HG02678 (cell line): ENCODE measurements around the gene SLC7A1.
A peak's percentile ranks its signal among the peaks of the same experiment; 100 is the strongest.

Source experiments
- ATAC-seq: cut with Tn5 transposase; IDR thresholded peaks from one replicate; pipeline ENCODE4 v1.9.1; 2021; ENCODE audit warnings: mild to moderate bottlenecking, moderate library complexity; ENCODE audit not compliant: unreplicated experiment

The SLC7A1 gene

DNA sequence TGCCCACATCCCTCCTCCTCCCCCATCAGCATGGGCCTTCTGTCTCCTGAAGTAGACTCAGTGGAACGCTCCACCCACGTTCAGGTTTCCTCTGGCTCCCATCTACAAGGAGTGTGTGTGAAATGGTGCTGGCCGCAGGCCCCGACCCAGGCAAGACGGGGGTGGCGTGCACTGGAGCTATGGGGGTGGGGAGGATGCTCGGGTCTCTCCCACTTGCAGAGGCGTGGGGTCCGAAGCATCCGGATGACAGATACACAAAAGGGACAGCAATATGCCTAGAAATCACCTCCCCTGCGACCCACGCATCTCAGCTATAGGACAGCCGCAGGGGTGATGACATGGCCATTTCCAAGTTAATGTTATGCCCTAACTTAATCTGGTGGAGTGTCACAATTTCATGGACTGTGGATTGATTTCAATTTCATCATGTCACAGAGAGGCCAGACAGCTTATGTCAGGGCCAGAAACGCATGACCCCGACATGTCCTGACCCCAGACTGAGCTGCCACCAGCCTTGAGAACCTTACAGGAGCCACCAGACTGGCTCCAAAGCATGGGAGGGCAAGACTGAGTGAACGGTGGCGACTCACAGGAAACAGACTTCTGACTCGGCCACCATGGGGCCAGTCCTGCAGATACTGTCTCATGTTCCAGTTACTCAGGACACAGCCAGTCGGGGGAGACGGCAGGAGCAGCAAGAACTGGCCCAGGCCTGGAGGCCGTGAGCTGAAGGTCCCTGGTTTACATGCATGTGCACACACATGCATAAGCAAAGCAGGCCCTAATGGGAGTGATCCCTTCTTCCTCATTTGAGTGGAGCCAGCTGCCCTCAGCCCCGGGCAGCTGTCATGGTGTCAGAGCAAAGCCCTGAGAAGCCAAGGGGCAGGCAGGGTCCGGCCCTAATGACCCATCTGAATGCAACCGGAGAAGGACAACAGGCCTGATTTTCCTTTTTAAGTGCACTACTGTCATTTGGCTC, 82.2 kb downstream of the SLC7A1 start:
- no peak for ATAC-seq

DNA sequence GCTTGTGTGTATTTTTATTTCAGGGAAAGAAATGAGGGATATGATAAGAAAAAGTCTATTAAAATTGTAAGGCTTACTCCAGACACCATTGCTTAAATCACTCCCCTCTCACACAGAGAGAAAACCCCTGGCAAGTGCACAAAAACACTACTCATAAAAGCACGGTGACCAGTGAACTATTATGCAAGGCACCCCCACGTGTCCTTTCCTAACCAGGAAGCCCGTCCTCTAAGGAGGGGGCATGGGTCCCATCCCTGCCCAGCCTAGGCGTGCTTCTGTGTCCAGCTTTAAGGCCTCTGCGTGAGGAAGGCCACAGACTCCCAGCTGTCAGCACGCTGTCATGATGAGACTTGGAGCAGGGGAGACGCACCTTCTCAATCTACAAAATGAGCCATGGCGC, 83.5 kb downstream of the SLC7A1 start:
- no peak for ATAC-seq

DNA sequence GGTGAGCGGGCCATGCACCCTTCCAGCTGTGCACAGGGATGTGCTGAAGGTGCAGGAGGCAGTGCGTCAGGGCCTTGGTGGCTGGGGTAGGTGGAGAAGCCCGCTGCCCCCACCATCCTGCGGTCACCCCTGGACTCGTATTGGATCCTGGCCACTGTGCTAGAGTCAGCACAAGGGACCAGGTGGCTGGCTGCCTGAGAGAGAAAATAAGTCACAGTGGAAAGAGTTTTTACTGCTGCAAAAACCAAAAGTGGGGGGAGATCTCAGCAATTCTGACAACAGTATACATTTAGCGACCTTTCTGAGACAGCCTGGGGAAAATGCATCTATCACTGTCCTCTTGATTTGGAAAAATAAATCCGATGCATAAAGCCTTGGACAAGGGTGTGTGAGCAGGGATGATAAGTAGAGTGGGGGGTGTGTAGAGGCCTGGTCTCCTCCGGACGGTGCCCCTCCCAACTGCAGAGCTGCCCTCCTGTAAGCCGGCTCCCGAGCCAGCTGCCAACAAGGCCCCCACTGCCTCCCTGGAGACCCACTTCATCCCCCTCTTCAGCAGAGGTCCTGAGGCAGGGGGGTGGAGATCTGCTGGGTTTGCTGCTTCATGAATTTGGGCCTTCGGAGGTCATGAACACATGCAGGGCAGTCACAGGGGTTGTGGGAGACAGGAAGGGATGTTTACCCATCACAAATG, 84.2 kb downstream of the SLC7A1 start:
- no peak for ATAC-seq

DNA sequence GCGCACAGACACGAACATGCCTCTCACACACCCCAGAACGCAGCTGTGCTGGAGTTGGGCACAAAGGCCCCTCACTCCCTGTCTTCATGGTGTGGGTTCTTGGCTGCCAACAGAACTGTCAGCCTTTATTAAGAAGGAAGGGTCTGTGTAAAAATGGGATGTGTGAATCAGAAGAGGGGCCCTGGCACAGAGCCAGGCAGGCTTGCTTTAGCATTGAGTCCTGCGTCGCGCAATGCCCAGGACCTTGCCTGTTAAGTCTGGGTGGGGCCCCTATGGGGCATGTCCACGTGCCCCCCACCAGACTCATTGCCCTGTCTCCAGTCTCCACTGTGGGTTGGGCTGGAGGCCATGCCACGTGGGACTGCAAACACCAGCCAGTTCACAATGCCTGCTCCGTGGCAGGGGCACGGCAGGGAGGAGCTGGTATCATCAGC, 84.8 kb downstream of the SLC7A1 start:
- ATAC-seq: no peak

DNA sequence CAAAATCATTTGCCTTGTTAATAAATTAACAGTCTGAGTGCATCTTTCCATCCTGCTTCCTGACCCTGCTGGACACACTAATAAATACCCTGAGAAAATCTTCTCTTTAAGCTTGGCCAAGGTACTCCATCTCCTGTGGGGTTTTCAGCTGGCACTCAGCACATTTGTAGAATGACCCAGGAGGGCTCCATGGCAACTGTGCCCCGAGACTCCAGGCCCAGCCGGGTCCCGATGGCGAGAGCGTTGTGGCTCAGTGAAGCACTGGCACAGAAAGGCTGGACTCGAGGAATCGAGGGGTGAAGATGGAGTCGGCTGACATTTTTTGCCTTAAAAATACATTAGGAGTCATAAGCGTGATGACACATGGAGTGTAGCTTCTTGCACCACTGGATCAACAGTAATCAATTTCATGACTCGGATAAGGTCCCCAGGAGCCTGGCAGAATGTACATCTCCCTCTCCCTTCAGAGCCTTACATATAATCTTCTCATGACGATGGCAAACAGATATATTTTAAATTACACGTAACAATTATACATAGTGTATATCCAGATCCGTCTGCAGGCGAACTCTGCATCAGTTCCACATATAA, 85.4 kb downstream of the SLC7A1 start:
- ATAC-seq: no peak

DNA sequence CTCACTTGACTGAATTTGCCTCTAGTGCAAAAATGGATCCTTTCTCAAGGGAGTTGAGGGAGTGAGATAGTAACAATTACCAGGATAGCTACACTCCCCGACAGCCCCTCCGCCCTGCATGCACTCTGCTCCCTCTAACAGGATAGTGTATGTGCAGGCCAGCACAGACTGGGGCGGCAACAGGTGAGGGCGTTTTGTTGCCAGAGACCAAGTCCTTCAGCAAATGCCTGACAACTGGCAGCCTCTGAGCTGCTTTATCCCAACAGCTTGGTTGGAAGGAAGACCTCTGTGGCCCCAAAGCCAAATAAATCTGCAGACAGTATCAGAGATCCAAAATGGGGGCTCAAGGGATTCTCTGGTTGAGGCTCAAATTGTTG, 86.6 kb downstream of the SLC7A1 start:
- no peak for ATAC-seq

DNA sequence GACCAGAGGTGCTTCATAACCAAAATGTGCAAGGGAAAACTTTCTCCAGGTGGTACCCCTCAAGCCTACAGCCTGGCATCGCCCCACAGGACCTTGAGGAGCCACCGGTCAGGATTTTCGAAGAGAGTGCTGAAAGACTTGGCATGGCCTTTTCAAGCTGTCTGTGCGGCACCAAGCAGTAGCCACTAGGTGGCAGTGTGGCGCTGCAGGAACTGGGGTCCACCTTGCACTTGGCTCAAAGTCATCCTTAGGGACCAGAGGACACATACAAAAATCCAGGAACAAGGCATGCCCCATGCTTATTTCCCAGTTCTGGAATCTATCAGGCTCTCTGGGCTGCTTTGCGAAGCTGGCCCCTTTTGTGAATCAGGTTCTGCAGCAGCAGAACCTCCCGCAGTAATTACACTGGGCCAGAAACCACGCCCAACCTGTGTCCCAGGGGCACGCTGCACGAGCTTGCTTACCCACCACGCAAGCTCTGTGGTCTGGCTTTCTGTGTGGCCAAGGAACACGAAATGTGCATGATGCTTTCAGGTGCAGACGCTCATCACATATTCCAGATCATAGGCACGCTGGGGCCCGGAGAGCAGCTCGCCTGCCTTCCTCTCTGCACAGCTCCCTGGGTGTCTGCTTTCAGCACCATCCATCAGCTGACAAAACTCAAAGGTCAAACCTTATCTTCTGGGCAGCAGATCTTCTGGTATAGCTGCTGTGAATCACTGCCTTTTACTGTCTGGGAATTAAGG, 87.2 kb downstream of the SLC7A1 start:
- peak; percentile 80 for ATAC-seq

DNA sequence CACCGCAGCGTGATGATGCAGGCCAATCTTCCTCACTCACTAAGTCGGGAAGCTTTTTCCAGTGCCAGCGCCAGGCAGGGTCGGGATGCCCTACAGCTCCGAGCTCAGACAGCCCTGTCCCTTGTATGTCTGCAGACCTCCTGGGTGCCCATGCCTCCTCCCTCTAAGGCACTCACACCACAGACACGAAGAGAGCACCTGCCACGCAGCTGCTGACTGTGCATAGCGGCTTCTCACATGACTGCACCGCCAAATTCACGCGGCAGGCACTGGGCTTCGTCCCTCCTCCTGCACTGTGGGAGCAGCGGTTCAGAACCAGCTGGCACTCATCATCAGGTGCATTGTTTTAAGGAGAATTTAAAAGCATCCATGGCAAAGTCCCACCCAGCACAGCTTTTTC, 88.1 kb downstream of the SLC7A1 start:
- no peak for ATAC-seq

DNA sequence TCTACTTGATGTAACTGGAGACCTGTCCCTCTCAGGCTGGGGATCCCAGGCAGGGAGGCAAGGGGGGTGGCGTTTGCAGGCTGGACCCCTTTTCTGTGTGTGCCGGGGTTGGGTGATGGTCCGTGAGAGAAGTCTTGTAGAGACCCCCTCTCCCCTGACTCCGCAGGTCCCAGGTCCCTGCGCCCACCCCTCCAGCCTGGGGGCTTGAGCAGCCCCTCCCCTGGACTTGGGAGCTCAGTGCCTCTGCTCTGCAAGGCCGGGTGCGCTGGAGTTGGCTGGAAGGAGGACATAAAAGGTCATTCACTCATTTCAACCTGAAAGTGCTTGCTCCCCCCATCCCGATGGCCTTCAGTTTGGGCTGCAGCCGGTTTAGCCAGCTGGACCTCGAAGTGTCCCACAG, 89.5 kb downstream of the SLC7A1 start:
- no peak for ATAC-seq

DNA sequence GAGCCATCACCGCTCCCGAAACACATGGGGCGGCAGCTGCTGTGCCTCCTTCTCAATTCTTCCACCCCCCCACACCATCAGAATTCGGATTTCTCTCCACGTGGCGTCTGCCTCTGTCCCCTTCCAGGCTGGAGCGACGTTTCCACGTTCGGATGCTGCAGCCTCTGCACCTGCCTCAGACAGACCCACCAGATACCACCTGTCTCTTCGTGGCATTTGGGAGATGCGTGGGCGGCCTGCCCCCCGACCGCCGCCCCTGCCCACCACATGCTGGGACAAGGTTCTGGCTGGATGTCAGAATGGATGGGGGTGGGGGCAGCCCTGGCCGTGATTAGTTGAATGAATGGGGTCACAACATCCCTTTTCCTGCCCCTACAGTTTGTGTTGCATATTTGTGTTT, 90.0 kb downstream of the SLC7A1 start:
- no peak for ATAC-seq

DNA sequence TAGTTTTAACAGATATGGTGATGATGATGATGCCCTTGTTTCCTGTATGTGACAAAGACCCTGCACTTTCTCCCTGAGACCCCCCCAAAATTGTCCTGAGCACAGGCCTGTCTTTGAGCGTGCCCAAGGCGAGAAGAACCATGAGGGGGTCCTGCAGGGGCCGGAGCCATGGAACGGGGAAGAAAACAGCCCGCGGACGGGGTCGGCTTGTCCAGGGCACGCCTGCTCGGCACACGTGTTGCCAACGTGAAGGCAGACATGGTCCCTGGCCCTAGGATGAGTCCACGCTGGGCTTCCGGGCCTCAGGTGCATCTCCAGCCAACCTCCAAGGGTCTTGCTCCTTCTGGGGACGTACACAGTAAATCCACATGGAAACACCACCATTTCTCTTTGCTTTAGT, 90.8 kb downstream of the SLC7A1 start:
- no peak for ATAC-seq

DNA sequence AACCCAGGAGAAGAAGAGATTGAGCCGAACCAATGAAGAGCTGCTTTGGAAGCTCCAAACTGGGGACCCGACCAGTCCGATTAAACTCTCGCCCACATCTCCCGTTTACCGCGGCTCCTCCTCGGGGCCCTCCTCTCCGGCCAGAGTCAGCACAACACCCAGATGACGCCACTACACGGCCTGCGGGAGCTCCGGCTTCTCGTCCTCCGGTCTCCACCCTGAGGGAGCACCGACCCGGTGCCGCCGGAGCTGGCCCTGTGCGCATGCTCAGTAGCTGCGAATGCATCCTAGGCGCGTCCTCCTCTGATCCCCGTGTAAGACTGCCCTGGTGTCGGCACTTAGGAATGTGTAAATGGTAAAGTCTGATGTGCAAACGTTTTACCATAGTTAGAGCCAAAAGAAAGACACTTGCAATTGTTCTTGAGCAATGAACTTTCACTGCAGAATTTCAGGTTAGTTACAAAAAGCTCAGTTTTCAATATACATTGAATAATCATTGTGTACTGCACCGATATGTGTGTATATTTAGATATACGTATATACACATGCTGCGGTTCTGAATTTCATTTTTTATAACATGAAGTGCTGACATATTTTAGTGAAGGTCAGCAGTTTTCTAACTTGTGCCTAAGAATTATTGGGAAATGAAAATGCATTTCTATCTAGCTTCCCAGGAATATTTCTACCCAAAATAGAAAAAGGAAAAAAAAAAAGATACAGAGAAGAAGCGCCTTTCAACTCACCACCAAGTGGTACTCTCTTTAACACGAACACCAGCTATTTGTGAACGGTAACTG, 92.2 kb downstream of the SLC7A1 start:
- ATAC-seq: no peak

DNA sequence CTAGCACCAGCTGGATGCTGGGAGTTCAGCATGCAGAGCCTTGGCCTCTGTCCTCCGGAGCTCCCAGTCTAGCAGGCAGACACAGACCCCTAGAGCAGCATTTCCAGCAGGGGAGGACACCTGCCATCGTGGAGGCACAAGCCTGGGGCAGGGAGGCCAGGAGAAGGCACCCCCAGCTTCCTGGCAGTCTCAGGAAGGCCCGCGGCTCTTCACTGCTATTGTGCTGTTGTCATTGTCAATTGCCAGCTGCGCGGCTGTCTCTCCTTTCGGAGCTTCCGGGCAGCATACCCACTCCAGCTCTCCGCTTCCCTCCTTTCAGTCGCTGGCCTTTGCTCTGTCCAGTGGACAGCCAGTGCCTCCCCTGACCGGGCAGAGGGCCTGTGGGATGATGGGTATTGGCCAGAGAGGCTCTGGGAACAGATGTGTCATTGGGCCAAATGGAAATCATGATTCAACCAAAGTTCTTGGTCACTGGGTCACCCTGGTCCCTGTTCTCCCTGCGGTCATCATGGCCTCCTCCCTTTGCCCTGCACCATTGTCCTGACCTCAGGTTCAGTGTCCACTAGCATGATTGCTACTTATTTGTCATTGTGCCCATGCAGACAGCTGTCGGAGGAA, 93.0 kb downstream of the SLC7A1 start:
- no peak for ATAC-seq

DNA sequence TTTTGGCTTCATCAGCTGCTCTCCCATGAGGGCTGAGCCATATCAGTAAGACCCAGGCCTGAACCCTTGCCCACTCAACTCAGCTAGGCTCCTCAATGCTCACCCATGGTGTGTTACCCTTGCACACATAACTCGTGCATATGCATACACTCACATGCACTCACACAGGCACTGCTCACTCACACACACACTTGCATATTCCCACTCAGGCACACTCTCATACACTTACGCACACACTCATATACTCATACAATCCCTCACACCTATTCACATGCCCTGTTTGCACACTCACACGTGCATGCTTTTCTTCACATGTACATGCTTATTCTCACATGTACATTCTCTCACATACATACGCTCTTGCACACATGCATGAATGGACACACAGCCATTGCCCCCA, 93.8 kb downstream of the SLC7A1 start:
- no peak for ATAC-seq

DNA sequence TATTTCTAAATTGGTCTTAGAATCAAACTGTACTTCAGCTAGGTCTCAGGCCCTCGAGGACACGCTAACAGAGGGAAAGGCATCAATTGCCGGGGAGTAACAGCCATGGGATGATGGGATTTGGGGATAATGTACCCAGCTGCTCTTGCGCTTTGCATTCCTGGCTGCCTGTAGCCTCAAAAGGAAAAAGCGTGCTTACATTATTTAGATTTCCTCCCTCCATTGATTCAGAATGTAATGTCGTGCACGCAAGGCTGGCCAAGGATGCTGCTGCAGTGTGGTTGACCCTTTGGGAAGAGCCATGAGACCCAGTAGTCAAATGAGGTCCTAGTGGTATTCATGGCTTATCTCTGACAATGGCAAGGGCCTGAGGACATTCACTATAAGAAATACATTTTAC, 95.1 kb downstream of the SLC7A1 start:
- ATAC-seq: no peak

DNA sequence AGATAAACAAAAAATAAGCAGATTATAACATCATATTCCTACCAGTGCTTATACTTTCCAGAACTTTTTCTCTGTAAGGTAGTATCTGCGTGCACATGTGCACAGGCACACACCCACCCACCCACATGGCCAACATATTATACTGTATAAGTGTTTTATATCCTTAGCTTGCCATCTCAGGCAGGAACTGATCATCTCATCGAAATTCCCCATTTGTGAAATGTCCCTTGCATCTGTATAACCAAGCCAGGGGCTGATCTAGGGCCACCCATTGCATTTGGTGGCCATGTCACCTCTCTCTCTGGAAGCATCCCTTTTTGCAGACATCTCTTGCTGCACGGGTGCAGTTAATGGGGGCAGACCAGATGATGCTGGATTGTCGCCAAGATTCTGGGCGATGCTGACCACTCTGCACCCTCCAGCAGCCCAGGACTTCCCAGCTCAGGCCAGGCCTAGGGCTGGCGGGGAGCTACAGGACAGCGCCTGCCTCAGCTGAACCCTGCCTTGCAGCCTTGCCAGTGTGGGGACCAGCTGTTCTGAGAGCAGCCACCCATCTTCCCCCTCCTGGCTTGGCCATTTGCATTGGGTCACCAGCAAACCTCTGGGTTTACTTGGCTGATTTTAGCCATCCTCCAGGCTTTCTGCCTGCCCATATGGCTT, 95.9 kb downstream of the SLC7A1 start:
- ATAC-seq: no peak

DNA sequence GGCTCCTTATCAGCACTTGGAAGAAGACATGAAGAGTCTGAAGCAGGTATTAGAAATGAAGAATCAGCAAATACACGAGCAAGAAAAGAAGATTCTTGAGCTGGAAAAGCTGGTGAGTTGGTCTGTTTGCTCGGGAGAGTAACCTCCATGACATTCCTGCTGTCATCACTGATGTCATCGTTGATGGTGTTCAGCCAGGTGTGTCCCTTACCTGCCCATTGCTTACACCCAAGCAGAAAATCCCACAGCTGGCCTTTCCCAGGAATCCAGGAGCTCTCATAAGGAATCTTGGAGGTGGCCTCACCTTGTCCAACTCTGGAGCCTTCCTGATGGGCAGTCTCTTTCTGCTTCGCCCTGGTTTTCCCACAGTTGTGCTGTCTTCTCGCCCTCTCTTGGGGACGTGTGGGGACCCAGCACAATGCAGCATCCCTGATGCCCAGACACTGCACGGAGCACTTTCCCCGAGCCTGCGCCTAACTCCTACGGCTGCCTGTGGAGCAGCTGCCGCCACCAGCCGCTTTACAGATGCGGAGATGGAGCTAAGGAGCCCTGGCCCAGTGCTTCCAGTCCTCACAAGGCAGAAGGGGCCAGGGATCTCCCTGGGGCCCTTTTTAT, 97.0 kb downstream of the SLC7A1 start:
- no peak for ATAC-seq

DNA sequence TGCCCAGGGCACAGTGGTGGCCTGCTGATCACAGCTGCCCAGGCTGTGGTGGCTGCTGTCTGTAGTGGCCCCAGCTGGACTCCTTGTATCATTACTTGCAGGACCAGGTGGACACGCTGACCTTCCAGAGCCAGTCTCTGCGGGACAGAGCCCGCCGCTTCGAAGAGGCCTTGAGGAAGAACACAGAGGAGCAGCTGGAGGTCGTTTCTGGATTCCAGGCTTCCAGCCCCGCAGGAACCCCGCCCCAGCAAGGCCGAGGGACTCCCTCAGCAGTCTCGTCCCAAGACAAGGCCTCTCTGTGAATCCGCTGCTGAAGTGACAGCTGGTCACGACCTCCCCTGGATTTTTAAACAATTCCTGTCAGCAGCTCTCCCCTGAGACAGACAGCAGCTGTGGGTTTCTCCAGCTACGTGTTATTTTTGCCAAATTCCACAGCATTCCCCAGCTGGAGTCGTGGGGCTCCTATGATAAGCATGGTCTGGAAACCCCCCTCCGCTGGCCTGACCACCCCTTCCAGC, 98.3 kb downstream of the SLC7A1 start:
- ATAC-seq: no peak

DNA sequence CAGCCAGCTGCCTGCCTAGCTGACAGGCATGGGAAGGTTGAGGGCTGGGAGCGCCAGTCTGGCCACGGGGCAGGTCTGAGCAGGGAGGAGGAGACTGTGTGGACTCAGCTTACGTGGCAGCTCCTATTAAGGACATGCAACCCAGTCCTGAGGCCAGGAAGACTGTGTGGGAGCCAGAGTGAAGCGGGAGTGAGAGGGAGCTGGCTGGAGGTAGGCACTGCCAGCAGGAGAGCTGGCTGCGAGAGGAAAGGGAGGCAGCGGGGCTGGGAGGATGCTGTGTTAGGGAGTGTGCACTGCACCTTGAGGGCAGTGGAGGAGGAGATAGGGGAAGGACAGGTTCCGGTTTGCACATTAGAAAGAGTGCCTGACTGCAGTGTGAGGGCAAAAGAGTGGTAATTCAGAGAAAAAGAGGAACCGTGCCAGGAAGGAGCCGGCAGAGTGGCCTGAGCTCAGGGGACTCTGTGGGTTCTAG, 99.2 kb downstream of the SLC7A1 start:
- ATAC-seq: peak; percentile 58
